HG03432 (cell line): ENCODE data around the gene SSR3.
A peak's percentile ranks its signal among the peaks of the same experiment; 100 is the strongest.
"Not testable (repeated sequence)": the region's sequence is repeated elsewhere in the genome, so short reads cannot be mapped to it uniquely, and the experiment has no call there.

Experiments
- ATAC-seq: cut with Tn5 transposase; IDR thresholded peaks from one replicate; pipeline ENCODE4 v1.9.1; 2021; ENCODE audit warnings: mild to moderate bottlenecking, moderate library complexity; ENCODE audit not compliant: unreplicated experiment

The SSR3 gene

GRCh38 chr3:156576651-156577348 lies 21.9 kb upstream of the SSR3 start:
- ATAC-seq: no peak

- ATAC-seq: no peak
Measured at GRCh38 chr3:156576051-156576450, 21.1 kb upstream of the SSR3 start.

GRCh38 chr3:156575641-156576040 lies 20.7 kb upstream of the SSR3 start:
- no peak for ATAC-seq

GRCh38 chr3:156569881-156570280 lies 15.0 kb upstream of the SSR3 start:
- not testable (repeated sequence) for ATAC-seq

GRCh38 chr3:156569016-156569415 lies 14.1 kb upstream of the SSR3 start:
- not testable (repeated sequence) for ATAC-seq

GRCh38 chr3:156563900-156564682 lies 9.2 kb upstream of the SSR3 start:
- ATAC-seq: peak; percentile 40

GRCh38 chr3:156562486-156562885 lies 7.6 kb upstream of the SSR3 start:
- ATAC-seq: not testable (repeated sequence)

DNA sequence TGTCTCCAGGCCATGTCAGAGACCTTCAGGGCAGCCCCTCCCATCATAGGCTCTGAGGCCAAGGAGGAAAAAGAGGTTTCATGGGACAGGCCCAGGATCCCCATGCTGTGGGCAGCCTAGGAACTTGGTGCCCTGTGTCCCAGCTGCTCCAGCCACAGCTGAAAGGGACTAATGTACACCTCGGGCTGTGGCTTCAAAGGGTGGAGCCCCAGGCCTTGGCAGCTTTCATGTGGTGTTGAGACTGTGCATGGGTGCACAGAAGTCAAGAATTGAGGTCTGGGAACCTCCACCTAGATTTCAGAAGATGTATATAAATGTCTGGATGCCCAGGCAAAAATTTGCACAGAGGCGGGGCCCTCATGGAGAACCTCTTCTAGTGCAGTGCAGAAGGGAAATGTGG lies 6.6 kb upstream of the SSR3 start:
- peak; percentile 64 for ATAC-seq

DNA sequence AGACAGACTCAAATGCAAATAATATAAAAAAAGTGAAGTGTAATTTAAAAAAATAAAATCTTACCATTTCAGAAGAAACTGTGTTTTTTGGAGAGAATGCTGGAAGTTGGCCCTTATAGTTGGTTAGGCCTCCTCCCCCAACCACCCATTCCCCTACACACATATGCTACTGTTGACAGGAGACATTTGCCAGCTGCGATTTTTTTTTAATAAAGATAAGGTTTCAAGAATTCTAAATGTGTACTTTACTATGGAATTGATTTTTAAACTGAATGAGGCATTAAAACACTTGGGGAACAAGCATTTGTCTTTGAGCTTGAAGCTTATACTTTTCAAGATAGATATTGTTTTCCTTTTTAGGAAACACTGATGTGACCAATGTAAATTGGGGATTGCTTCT lies 4.4 kb upstream of the SSR3 start:
- ATAC-seq: no peak

DNA sequence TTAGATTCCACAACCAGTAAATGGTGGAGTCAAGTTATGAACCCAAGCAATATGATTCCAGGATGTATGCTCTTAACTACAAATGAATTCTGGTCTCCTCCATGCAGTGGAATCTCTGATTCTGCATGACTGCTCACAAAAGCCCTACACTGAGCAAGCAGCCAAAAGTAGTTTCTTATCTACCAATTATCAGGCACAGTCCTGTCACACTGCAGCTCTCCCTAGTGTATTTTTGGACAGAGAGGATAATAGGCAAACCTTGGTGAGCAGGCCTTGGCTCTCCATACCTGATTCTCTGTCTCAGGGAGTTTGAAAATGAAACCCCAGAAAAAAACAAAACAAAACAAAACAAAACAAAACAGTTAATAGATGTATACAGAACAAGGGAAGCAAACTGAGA lies 3.5 kb upstream of the SSR3 start:
- no peak for ATAC-seq

- no peak for ATAC-seq
Measured at GRCh38 chr3:156554515-156554841, 439 bp downstream of the SSR3 start.

DNA sequence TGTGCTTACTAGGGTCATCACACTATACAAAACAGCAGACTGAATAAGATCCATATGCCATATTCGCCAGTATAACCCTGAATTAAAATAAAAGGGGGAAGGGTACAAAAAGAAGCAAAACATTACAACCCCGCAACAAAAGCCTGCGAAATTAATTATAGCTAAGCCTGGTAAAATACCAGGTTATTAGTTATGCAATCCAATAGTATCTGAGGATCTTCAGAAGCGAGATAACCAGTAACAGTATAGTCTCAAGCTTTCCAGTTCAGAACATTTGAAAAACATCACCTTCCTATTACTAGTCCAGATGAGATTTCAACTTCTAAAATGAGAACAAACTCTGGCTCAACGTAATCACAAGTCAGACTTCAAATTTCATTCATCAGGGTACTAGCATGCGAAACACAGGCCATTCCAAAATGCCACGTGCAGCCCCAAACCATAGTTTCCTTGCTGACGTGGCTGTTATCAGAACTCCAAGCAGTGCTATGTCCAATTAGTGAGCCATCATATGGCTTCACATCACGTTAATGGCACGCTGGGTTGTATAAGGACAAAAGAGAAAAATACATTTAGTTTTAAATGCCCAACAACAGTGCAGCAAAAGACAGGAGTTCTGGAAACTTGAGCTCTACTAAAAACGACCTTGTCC lies 1.1 kb downstream of the SSR3 start:
- ATAC-seq: no peak

GRCh38 chr3:156552973-156553372 lies 1.9 kb downstream of the SSR3 start:
- ATAC-seq: no peak

- no peak for ATAC-seq
Measured at GRCh38 chr3:156551746-156552145, 3.2 kb downstream of the SSR3 start.

- no peak for ATAC-seq
Measured at GRCh38 chr3:156551261-156551660, 3.7 kb downstream of the SSR3 start.

GRCh38 chr3:156548902-156549301 lies 6.0 kb downstream of the SSR3 start:
- ATAC-seq: no peak

DNA sequence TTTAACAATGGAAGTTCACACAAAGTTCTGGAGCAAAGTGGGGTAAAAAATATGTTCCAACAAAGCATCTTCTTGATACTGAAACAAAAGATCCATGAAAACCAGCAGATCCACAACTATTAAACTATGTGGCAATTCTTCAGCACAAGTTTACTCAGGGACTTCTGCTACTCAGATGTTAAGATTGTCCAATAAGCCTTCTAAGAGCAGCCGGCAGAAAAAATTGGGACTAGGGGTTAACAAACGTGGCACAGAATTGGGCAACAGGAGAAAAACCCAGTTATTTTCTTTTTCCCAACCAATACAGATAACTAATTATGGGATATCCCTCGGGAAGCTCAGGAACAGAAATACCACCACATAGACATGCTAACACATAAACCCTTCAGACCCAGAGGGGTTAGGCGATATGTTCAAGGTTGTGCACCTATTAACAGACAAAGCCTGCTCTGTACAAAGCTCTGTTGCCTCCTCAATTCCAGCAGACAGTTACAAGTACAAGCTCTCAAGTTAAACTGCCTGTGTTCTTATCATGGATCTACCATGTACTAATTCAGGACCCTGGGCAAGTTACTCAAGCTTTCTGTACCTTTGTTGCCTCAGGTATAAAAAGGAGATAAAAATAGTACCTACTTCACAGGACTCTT lies 6.8 kb downstream of the SSR3 start:
- ATAC-seq: no peak

GRCh38 chr3:156547637-156548036 lies 7.3 kb downstream of the SSR3 start:
- no peak for ATAC-seq

GRCh38 chr3:156543043-156543555 lies 11.8 kb downstream of the SSR3 start:
- ATAC-seq: no peak

GRCh38 chr3:156542101-156543042 lies 12.5 kb downstream of the SSR3 start:
- no peak for ATAC-seq
